Muscle of leg (tissue), 16 donors: ENCODE measurements around the gene PRIM1. TPM values are rescaled to one million over a fixed set of nuclear protein-coding genes. Genes with fewer than 3 reads are reported as not detected.
"Not testable (repeated sequence)": the region's sequence is repeated elsewhere in the genome, so short reads cannot be mapped to it uniquely, and the experiment has no call there.

Experiments
- DNase-seq: peaks from one replicate; pipeline ENCODE4 v3.0.0; 2013
- H3K27ac ChIP-seq: one replicate; pipeline ENCODE4 v1.5.1; 2013; ENCODE audit warnings: mild to moderate bottlenecking, low read length, control low read depth
- H3K27me3 ChIP-seq: one replicate; pipeline ENCODE4 v1.6.1; 2013; ENCODE audit warnings: low read length; ENCODE audit not compliant: control insufficient read depth, insufficient read depth
- H3K36me3 ChIP-seq: one replicate; pipeline ENCODE4 v1.6.1; 2013; ENCODE audit warnings: low read length; ENCODE audit not compliant: control insufficient read depth, insufficient read depth
- H3K4me1 ChIP-seq: one replicate; pipeline ENCODE4 v1.6.1; 2013; ENCODE audit warnings: low read length; ENCODE audit not compliant: control insufficient read depth, insufficient read depth
- H3K4me3 ChIP-seq: one replicate; pipeline ENCODE4 v1.5.1; 2013; ENCODE audit warnings: low read length, control low read depth
- H3K9me3 ChIP-seq: replicated peaks from 2 replicates; pipeline ENCODE4 v1.6.1; 2013; ENCODE audit warnings: low read depth, low read length; ENCODE audit not compliant: control insufficient read depth
- WGBS: methylation state at CpG from one replicate; pipeline ENCODE4 v1.1.5; 2013; ENCODE audit warnings: missing lambda C conversion rate; ENCODE audit not compliant: insufficient coverage; 5-methylcytosine and 5-hydroxymethylcytosine counted together
- long read RNA-seq, 11 donors: transcript quantifications; one replicate each; lab custom pipeline, GENCODE V29; 2026
- polyA plus RNA-seq, 8 donors: library from polyadenylated mRNA; unstranded; fragments of 120-200 nt; gene quantifications; one replicate each; pipeline versions ENCODE4 v1.2.1 to v1.2.3, GENCODE V29; 2013; ENCODE audit warnings: inconsistent platforms in 1 of 8, low replicate concordance in 1 of 8; ENCODE audit not compliant: insufficient read length in 8 of 8, insufficient read depth in 1 of 8
- total RNA-seq: library from RNA; stranded (reverse); fragments of 120-200 nt; gene quantifications from one replicate; pipeline ENCODE4 v1.2.4, GENCODE V29; 2013

PRIM1 gene
- total RNA-seq (12.2 TPM), polyA plus RNA-seq (10 to 100 TPM in 6 of 8 donors, 1 to 10 TPM in 2; 9.3 to 13.9 (median 10.4) TPM)
- long read RNA-seq, donor 1, partial matches to known transcripts, result 0 of 1 reads
- long read RNA-seq, donor 1, other reads (novel, unspliced or antisense), result 0 of 1 reads
- long read RNA-seq, donor 2, result 0 reads
- long read RNA-seq, donor 3, partial matches to known transcripts, result 0 of 3 reads
- long read RNA-seq, donor 3, other reads (novel, unspliced or antisense), result 0 of 3 reads
- long read RNA-seq, donor 4, partial matches to known transcripts, result 0 of 1 reads
- long read RNA-seq, donor 4, other reads (novel, unspliced or antisense), result 0 of 1 reads
- long read RNA-seq, donor 5, partial matches to known transcripts, result 0 of 2 reads
- long read RNA-seq, donor 5, other reads (novel, unspliced or antisense), result 0 of 2 reads
- long read RNA-seq, donor 6, partial matches to known transcripts, result 0 of 4 reads
- long read RNA-seq, donor 6, other reads (novel, unspliced or antisense), result 0 of 4 reads
- long read RNA-seq, donor 7, partial matches to known transcripts, result 0 of 1 reads
- long read RNA-seq, donor 7, other reads (novel, unspliced or antisense), result 0 of 1 reads
- long read RNA-seq, donor 8, partial matches to known transcripts, result 0 of 2 reads
- long read RNA-seq, donor 8, other reads (novel, unspliced or antisense), result 0 of 2 reads
- long read RNA-seq, donor 9, partial matches to known transcripts, result 0 of 2 reads
- long read RNA-seq, donor 9, other reads (novel, unspliced or antisense), result 0 of 2 reads
- long read RNA-seq, donor 10, partial matches to known transcripts, result 0 of 1 reads
- long read RNA-seq, donor 10, other reads (novel, unspliced or antisense), result 0 of 1 reads
- long read RNA-seq, donor 11, result 0 reads

GRCh38 chr12:56751712-56752598 lies at the start of gene PRIM1:
Gene PRIM1, minus strand, starts transcription at chr12:56752323. Its CDS starts 25 bp downstream, at chr12:56752298.
- DNase-seq, result peak; percentile 89
- peak within 1 kb of the TSS; percentile 79 for H3K27ac ChIP-seq
- no peaks in the 10 kb centered on the region for H3K9me3 ChIP-seq
- under 1% methylated on average over 42 of the region's 64 CpGs for WGBS
- H3K36me3 ChIP-seq, result peaks cover 14% of the 10 kb centered on the region
- peak within 1 kb of the TSS; percentile 62 for H3K4me3 ChIP-seq
- no peaks in the 10 kb centered on the region for H3K4me1 ChIP-seq
- H3K27me3 ChIP-seq, result no peaks in the 10 kb centered on the region

- no peak for DNase-seq
- H3K9me3 ChIP-seq, result no peaks in the 10 kb centered on the region
- no peaks in the 10 kb centered on the region for H3K36me3 ChIP-seq
- no peak overlapping the region for H3K27ac ChIP-seq
- H3K27me3 ChIP-seq, result no peaks in the 10 kb centered on the region
- no peak overlapping the region for H3K4me3 ChIP-seq
- no peaks in the 10 kb centered on the region for H3K4me1 ChIP-seq
Observed at GRCh38 chr12:56800221-56800620, 48.1 kb upstream of the PRIM1 start.

- no CpG with 5 or more reads among the region's 6 CpGs for WGBS
- not testable (repeated sequence) for H3K4me3 ChIP-seq, H3K36me3 ChIP-seq, H3K4me1 ChIP-seq, DNase-seq, H3K9me3 ChIP-seq, H3K27ac ChIP-seq, H3K27me3 ChIP-seq
Observed at GRCh38 chr12:56799345-56799744, 47.2 kb upstream of the PRIM1 start.

- DNase-seq, H3K9me3 ChIP-seq, H3K36me3 ChIP-seq, H3K4me1 ChIP-seq, H3K4me3 ChIP-seq, H3K27me3 ChIP-seq, H3K27ac ChIP-seq: not testable (repeated sequence)
- 94% methylated on average over 7 of the region's 27 CpGs for WGBS
Observed at GRCh38 chr12:56795791-56796190, 43.7 kb upstream of the PRIM1 start.

- H3K27ac ChIP-seq, H3K9me3 ChIP-seq, H3K4me1 ChIP-seq, H3K36me3 ChIP-seq, DNase-seq, H3K4me3 ChIP-seq, H3K27me3 ChIP-seq: not testable (repeated sequence)
- WGBS, result 15% methylated on average over 7 of the region's 13 CpGs
Observed at GRCh38 chr12:56795046-56795562, 43.0 kb upstream of the PRIM1 start.

- not testable (repeated sequence) for H3K4me1 ChIP-seq, H3K27ac ChIP-seq, H3K4me3 ChIP-seq, DNase-seq, H3K27me3 ChIP-seq, H3K9me3 ChIP-seq, H3K36me3 ChIP-seq
- 90% methylated on average over 7 of the region's 7 CpGs for WGBS
Observed at GRCh38 chr12:56793124-56793523, 41.0 kb upstream of the PRIM1 start.

- Histone ChIP-seq H3K36me3 (no peaks in the 10 kb centered on the region), H3K27me3 (no peaks in the 10 kb centered on the region), H3K9me3 (no peaks in the 10 kb centered on the region), H3K4me3 (no peak overlapping the region), H3K27ac (no peak overlapping the region), H3K4me1 (no peaks in the 10 kb centered on the region)
- no CpG with 5 or more reads among the region's 2 CpGs for WGBS
- DNase-seq, result no peak
Observed at GRCh38 chr12:56792678-56793077, 40.6 kb upstream of the PRIM1 start.

- not testable (repeated sequence) for H3K4me3 ChIP-seq, H3K27me3 ChIP-seq, H3K27ac ChIP-seq, DNase-seq, H3K4me1 ChIP-seq, H3K9me3 ChIP-seq, H3K36me3 ChIP-seq
- WGBS, result 93% methylated on average over 3 of the region's 34 CpGs
Observed at GRCh38 chr12:56789429-56789828, 37.3 kb upstream of the PRIM1 start.

- Histone ChIP-seq H3K36me3 (no peaks in the 10 kb centered on the region), H3K9me3 (no peaks in the 10 kb centered on the region), H3K4me1 (no peaks in the 10 kb centered on the region), H3K27me3 (no peaks in the 10 kb centered on the region), H3K27ac (no peak overlapping the region), H3K4me3 (no peak overlapping the region)
- DNase-seq, result no peak
Observed at GRCh38 chr12:56787498-56787897, 35.4 kb upstream of the PRIM1 start.
